ENCODE data around the gene NEDD4.
"Not testable (repeated sequence)": the region's sequence is repeated elsewhere in the genome, so short reads cannot be mapped to it uniquely, and the experiment has no call there.

NEDD4 gene

DNA sequence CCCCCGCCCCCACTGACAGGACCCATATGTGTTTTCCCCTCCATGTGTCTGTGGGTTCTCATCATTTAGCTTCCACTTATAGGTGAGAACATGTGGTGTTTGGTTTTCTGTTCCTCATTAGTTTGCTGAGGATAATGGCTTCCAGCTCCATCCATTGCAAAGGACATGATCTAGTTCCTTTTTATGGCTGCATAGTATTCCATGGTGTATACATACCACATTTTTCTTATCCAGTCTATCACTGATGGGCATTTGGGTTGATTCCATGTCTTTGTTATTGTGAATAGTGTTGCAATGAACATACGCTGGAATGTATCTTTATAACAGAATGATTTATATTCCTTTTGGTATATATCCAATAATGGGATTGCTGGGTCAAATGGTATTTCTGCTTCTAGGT, 171.7 kb downstream of the NEDD4 start:
- not testable (repeated sequence) for DNase-seq

DNA sequence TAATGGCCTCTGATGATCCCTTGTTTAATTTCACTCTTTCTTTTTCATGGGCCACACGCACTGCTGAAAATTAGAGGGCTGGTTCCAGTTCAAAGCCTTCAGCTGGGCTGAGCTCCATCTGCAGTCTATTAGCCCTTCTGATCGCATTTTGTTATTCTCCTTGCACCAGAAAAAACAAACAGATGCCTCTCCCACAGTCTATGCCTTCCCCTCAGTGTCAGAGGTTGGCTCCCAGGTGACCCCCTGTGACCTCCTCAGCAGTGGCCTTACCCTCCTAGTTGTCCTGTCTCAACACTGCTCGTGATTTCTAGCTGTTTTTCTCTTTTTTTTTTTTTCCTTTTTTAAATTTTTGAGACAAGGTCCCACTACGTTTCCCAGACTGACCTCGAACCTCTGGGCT, 173.4 kb downstream of the NEDD4 start:
- DNase-seq = no peak

DNA sequence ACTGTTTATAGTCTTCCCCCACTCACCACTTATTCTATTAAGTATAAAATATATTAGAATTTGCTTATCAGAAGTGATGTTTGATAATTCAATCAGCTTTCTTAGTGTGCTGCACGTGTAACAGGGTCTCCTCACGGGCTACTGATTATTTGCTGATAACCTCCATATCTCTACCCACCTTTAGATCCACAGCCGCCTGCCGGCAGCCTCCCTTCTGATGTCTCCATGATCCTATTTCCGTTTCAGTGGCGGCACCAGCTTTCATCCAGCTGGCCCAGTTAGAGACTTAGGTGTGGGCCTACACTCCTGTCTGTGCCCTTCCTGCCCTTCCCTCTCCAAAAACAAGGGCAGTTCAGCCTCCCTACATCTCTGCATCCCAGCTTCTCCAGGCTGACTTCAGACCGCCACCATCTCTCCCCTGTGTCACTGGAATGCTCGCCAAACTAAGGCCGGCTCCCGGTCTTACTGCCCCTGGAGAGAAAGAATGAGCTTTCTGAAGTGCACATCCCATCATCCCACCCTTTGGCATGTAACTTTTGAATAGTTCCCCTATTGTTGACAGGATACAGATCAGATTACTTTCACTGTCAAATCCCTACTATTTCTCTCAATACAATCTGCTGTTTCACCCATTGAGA, 173.9 kb downstream of the NEDD4 start:
- no peak for DNase-seq

DNA sequence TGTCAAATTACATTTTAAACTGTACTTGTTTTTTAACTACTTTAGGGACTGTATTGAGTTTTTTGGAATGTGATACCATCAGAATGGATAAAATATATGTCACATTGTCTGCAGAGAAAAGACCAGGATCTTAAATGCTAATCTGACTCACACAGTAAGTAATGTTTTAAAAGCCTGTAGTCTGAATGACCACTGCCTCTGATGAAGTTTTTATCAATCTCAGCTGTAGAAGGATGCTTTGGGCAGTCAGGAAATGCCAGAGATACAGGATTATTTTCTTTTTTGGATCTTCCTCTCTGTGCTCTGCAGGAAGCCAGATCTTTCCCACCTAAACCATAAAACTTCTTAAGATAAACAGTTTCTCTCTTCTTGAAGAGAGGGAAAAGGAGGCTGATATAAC, 177.4 kb downstream of the NEDD4 start:
- DNase-seq = no peak

DNA sequence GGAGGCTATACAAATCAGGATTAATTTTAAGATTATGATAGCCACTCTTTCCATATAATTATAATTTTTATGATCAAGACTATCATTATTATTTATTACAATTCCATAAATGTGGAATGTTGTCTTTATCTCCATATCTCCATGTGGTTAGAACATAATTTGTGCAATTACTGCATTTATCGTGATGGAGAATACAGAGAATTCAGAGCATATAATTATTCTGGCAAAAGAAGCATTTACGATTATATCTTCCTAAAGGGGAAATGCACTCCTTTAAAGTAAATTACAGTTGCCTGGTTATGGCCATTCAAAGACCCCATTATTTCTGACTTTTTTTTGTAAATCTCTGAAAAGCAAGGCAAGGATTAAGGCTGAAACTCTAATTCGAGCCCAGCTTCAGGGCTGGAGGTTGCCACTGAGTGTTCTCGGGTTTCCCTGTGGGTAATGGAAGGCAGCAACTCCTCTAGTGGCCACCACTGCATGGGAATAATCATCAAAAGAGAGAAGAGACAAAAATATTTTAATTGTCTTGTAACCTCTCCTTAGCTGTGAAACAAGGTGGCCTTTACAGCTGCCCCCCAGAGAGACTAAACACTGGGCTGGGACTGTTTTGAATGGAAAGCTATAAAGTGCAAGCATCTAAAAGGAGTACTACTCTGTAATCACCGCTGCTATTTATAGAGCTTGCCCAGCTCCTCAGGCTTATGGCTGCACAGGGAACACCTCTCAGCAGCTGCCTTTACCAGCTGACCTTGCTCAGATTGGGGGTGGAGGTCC, 190.6 kb downstream of the NEDD4 start:
- no peak for DNase-seq

DNA sequence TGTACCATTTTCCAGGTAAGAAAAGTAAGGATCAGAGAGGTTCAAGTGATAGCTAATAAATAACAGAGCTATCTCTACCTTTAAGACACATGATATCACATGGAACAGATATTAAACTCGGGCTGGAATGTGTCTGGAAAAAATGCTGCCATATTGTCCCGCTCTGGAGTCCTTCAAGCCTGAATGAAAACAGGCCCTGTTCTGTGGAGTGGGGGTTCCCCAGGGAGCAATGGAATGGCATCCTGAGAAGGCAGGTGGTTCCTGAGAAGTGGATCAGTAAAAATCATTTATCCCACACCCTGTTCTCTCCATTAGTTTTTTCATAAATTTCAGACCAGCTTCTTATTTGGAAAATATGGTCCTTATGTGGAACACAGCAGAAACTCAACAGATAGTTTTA, 193.2 kb downstream of the NEDD4 start:
- DNase-seq = no peak

DNA sequence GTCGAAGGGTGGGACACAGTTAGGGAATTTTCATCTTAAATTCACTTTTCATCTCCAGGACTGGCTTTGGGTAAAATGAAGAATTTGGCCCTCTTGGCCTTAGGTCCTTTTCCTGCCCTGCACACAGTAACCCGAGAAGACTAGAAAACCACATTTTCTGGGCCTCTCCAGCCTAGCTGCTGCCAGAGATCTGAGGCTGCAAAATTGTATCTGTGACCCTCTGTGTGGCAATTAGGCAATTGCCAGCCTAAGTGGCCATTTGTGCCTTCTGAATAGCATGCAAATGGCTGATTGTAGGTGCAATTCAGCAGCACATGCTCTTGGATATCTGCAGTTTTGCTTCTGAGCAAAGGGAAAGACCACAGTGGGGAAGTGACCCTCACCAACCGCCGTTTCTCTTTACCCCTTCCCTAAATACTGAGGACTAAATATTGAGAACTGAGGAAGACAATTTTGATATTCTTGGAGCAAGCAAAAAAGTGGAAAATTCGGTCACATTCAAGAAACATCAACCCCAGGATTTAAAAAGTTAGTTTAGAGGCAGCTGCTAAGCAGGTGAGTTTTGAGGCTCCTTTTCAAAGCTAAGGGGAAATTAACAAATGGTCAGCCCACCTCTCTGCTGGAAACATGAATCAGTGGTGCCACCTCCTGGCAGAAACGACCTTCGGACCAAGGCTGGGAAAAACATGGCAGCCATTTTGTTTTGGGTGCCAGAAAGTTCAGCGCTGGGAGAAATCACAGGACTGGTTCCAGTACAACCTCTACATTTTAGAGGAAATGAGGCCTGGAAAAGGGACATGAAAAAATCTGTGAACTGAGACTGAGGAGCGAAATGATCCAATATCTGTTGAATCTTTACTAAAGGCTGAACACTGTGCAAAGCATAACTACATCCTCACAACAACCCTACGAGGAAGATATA, 193.9 kb downstream of the NEDD4 start:
- DNase-seq = peak; percentile 52

DNA sequence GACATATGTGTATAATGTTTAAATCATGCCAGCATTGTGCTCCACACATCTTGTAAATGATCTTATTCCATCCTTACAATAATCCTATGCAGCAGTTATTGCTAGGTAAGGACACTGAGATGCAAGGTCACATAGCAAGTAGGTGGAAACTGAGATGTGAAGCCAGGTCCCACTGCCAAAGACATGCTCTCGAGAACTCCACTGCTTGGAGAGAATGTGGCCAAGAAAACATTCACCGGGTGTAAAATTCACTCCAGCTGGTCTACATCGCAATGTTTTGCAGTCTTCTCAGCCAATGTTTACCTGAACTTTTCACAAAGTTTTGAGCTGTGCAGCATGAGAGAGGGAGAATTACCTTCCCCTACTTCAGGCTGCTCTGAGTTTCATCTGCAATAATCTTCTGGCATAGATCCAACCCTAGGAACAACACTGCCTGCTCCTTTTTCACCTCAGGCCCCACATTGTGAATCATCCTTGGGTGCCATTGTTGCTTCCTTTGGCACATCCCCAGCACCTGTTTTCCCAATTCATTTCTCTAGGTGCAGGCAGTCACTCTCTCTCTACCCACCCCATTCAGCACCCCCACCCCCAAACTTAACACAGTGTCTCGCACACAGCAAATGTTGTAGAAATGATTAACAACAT, 197.0 kb downstream of the NEDD4 start:
- no peak for DNase-seq

DNA sequence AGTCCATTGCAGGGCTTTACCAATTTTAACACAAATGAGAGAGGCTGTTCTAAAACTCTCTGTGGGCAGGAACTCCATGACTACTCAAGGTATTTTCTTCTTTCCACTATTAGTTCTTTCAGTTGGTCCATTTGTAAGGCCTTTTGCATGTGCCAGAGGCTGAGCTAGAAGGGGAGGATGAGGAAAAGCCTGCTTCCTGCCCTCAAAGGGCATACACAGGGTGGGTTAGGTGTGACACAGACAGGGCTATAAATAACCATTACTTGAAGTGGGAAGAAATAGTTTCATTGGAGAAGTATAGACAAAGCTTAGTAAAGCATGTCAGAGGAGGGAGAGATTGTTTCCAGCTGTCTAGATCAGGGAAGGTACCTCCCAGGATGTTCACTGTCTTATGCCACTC, 198.4 kb downstream of the NEDD4 start:
- no peak for DNase-seq

DNA sequence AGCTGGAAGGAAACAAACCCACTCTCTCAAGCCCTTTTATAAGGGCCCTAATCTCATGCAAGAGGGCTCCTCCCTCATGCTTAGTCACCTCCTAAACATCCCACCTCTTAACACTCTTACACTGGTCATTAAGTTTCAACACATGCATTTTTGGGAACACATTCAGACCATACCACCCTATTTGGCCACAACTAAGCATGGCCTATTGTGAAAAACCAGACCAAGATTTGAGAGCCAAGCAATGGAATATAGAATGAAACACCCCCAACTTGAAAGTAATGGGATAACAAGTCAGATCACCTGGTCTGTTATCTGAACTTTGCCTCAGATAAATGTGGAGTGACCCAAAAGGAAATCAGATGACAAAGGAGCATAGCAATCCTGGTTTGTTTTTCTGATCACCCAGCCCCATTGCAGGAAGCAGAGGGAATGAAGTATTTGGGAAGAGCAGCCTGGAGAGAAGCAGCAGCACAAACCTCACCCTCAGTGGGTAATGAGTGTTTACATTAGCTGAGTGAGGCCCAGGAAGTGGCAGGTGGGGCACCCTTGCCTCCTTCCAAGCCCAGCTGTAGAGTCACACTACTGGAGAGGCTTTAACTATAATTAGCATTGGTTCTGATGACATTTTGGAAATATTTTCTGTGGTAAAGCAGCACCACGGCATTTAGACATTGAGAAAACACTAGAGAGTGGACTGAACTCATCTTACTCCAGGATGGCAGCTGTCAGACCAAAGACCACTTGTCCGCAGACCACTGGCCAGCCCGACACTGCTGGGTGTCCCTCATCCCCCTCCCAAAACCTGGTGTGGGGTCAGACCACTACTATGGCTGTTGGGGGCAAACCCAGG, 201.6 kb downstream of the NEDD4 start:
- no peak for DNase-seq

DNA sequence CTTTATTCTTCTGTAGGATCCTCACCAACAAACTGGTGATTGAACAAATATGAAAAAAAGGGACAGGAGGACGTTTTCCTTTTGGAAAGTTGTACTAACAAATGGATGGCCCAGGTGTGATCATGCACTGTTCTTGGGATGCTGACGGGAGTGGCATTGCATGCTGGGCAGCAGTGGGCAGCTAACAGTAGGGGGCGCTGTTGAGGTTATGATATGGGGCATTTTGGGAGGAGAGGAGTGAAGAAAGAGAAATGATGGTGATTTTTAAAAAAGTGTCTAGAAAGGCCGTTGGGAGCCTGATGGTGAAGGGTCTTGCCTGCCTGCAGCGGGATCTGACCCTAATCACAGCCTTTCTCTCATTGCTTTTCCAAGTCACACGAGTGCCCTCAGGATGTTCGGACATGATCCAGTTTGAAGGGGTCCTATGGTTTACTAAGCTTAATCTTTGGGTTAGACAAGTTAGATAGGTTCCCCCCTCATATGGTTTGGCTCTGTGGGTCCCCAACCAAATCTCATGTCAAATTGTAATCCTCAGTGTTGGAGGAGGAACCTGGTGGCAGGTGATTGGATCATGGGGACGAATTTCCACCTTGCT, 204.2 kb downstream of the NEDD4 start:
- peak; percentile 78 for DNase-seq

DNA sequence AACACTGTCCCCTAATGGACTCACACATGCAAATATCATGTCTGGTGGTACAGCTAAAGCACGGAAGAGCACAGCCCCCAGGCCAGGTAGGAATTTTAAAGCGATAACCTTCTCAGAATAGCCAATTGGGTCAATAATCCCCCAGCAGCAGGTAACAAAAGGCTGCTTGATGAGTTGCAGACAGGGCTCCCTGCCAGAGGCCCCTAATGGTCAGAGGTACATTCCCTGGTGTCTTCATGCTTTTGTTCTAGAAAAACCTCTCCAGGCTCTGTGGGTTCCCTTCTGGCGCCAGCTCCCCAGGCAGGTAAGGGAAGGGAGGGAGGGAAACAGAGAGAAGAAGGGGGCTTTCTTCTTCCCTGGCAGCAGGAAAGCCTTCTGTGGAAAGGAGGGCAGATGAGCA, 207.1 kb downstream of the NEDD4 start:
- no peak for DNase-seq

DNA sequence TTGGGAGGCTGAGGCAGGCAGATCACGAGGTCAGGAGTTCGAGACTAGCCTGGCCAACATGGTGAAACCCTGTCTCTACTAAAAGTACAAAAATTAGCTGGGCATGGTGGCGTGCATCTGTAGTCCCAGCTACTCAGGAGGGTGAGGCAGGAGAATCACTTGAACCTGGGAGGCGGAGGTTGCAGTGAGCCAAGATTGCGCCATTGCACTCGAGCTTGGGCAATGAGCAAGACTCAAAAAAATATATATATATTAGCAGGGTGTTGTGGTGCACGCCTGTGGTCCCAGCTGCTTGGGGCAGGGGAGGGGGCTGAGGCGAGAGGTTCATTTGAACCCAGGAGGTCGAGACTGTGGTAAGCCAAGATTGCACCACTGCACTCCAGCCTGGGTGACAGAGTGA, 207.8 kb downstream of the NEDD4 start:
- DNase-seq = not testable (repeated sequence)

DNA sequence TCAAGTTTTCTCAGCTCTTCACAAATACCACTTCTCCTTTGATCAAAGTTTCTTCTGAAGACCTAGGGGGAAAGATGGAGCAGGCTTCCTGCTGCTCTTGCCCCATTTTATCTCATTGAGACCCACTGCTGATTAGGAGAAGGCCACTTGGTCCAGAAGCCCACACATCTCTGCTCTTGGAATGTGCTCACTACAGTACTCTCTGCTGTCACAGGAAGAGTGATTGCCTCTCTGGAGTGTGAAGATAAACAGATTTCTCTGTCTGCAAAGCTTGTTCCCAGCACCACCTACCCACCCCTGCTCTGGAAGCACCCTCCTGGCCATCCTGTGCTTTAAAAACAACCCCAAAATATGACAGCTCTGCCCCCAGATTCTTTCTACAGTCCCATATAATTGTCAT, 209.1 kb downstream of the NEDD4 start:
- no peak for DNase-seq

DNA sequence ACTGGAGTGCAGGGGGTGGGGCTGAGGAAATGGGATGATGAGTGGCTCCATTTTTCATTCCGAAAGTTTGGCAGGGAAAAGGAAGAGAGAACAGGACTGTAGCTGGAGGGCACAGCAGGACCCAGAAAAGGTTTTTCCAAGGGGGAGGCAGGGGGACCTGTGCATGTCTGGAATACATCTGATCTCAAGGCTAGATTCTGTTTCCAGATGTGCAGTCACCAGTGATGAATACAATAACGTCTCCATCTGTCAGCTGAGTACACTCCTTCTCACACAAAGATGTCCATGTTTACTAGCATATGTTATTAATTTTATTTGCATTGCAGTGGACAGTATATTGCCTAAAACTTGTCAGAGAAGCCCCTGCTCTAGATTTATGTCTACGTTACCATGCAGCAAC, 210.5 kb downstream of the NEDD4 start:
- no peak for DNase-seq

DNA sequence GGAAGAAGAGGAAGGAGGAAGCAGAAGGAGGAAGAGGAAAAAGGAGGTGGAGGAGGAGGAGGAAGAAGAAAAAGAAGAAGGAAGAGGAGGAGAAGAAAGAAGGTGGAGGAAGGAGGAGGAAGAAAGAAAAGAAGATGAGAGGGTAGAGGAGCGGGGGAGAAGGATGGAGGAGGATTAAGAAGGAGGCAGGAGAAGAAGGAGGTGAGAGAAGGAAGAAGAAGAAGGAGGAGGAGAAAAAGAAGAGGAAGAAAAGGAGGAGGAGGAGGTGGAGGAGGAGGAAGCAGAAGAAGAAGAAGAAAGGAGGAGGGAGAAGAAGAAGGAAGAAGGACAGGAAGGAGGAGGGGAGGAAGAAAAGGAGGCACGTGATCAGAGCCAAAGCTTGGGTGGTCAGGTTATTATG, 213.1 kb downstream of the NEDD4 start:
- DNase-seq = no peak

DNA sequence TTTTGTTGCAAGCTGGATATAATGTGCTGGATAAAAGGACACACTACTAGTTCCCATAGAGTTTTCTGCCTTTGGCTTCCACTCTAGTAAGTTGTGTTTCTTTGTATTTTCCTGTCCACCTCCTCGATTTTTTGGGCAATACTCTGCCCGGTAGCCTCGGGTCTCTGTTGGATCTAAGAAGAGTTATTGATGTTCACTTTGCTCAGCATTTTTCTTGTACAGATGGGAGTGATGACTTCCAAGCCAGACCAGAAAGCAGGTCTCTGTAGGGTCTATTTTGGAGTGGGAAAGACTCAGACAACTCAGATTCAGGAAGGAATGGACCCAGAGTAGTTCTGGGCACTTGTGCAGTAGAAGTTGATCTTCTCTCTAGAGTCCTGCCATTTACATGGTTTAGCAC, 214.5 kb downstream of the NEDD4 start:
- DNase-seq = no peak
